HG03097 (cell line): Measurements from ENCODE around the gene ANKRD13B.
"Not testable (repeated sequence)": the region's sequence is repeated elsewhere in the genome, so short reads cannot be mapped to it uniquely, and the experiment has no call there.

ENCODE experiments used
- ATAC-seq: cut with Tn5 transposase; IDR thresholded peaks from one replicate; pipeline ENCODE4 v1.9.1; 2021; ENCODE audit not compliant: unreplicated experiment, low FRiP score

ANKRD13B gene

GRCh38 chr17:29592850-29593551 is at the start of gene ANKRD13B:
ANKRD13B (plus strand) TSS chr17:29593132; CDS start chr17:29593622, 490 bp downstream.
- ATAC-seq, result no peak

DNA sequence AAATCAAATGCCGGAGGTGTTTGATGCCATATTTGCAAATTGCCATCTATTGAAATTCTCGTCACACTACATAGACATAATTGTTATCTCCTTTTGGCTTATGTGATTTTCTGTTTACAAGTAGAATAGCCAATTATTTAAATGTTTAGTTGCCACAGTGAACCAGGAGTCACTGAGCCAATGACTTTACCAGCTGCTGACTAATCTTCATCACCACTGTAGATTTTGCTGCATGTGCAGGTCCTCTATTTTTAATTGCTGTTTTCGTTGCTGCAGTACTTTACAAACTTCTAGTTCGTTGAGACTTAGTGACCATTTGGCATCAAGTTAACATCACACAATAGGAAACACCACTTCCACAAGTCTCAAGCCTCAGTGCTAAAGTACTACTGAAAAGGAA is 48.9 kb upstream of the ANKRD13B start:
- ATAC-seq, result no peak

DNA sequence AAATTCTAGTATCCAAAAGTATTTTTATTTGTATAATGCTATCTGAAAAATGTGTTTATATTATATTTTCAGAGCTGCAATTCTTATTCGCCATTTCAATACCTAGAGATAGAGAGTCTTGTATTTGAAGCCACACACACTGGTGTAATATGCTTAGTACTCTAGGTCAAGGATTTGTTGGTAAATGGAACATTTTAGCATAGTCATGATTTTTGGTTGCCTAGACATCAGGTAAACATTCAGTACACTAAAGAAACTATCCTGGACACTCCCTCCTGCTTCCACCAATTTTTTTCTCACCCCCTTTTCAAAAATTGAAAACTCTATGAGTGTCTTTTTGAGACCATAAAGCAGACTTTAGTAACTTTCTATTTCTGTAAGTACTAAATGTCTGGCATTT is 46.8 kb upstream of the ANKRD13B start:
- no peak for ATAC-seq

- no peak for ATAC-seq
These were observed 46.1 kb upstream of the ANKRD13B start for GRCh38 chr17:29546830-29547229.

DNA sequence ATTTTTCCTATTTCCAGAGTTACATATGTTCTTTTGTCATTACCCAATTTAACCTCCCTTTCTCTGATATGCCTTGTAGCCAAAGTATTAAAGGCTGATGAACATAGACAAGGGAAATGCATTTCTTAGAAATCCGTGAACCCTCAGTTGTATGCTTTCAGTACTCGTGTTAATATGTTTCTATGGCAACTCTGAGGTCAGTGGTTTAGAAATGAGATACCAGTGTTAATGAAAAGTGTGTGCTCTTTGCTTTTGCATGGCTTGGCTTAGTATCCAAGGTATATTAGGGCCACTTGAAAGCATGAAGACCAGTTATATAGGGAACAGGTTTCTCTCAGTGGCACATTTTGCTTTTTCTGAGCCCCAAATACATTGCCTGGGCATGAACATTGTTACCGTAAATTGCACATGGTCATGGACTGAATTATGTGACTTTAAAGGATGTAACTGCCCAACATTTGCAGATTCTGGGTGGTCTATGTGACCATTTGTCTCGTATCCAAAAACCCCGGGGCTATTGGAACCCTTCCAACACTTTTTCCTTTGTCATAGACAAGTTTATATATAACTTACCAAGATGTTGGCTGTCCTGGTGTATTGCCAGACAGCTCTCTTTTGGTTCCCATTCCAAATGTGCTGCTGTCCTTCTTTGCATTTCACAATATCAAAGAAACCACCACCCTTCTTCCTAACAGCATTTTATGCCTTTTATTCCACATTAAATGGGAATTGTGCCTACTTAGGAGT is 43.6 kb upstream of the ANKRD13B start:
- peak; percentile 69 for ATAC-seq

DNA sequence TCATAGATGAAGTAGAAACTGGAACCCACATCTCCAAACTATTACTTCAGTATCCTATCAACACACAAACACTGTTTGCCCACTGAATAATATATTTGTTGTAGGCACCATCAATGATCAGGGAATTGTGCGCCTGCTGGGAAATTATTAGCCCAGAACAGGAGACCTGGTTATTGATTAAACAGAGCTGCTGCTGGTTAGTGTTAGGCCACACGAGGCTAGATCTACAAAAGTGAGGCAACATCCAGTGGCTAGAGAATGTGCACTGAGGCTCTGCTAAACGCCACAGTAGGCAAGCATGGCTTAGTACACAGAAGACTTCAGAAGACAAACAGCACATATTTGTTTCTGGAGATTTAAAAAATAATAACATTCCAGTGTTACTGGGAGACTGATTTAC is 37.1 kb upstream of the ANKRD13B start:
- no peak for ATAC-seq

GRCh38 chr17:29557085-29557738 is 35.7 kb upstream of the ANKRD13B start:
- ATAC-seq, result no peak

- no peak for ATAC-seq
These were observed 35.2 kb upstream of the ANKRD13B start for GRCh38 chr17:29557739-29558116.

DNA sequence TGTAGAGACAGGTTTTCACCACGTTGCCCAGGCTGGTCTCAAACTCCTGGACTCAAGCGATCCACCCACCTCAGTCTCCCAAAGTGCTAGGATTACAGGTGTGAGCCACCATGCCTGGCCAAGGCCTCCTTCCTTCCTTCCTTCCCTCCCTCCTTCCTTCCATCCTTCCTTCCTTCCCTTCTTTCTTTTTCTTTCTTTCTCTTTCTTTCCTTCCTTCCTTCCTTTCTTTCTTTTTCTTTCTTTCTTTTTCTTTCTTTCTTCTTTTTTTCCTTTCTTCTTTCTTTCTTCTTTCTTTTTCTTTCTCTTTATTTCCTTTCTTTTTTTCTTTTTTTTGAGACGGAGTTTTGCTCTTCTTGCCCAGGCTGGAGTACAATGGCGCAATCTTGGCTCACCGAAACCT is 34.8 kb upstream of the ANKRD13B start:
- not testable (repeated sequence) for ATAC-seq

DNA sequence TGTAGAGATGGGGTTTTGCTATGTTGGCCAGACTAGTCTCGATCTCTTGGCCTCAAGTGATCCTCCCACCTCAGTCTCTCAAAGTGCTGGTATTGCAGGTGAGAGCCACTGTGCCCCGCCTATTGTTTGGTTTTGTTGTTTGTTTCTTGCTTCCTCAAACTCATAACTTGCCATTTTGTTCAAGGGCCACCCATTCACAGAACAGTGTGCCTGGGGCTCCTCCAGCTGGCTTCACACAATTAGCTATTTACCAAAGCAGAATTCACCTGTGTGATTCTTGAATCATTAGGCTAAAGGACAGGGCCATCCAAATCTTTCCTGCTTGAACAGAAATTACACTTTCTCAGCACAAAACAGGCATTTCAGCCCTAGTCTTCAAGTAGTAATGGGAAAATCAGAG is 33.3 kb upstream of the ANKRD13B start:
- no peak for ATAC-seq

DNA sequence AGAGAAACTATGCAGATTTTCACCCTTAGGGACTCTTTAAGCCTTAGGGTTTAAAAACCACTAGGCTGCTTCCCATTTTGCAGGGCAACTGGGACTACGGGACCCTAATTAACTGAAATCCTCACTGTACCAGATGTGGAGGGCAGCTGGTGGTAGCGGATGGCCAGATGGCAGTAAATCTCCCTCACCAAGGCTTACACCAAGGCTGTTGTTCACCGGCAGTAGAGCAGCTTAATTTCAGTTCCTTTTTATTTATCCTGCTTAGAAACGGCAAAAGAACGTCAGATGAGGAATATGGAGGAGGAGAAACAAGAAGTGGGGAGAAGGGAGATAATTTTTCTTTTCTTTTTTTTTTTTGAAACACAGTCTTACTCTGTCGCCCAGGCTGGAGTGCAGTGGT is 32.6 kb upstream of the ANKRD13B start:
- no peak for ATAC-seq

DNA sequence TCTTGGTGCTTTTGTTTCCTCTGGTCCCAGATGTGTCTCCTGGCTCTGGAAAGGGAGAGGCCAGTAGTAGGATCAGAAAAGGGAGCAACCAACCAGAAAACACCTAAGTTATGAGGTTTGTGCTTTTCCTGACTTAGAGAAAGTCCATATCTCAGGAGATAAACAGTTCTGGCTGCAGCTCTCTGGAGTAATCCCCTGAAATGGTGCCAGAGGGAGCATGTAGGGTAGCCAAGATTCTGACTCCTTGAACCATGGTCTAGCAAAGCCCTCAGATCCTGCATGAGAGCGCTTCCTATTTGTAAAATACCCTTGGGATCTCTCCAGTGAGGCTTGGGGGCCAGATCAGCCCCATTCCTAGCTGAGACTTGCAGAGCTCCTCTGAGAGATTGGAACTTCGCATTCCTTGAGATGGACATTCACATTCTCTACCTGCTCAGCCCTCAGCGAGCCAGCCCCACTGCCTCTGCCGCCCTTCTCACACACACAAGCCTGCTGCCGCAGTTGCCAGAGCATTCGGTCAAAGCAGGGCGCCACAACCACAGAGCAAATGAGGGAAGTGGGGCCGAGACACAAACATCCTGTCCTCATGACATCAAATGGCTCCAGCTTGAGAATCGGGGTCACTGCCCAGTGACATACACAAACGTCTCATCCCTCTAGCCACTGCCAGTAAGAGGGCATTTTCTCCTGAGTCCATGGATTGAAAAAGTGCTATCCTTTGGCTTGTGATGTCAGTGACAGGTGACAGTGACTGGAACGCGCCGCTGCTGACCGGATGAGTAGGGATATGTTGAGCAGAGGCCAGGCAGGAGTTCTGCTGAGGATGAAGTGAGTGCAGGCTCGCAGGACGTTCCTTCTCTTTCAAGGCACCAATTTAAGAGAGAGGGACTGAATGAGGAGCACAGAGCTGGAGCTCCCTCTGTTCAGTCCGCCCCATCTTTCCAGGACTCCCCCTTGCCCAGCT is 31.1 kb upstream of the ANKRD13B start:
- no peak for ATAC-seq

- no peak for ATAC-seq
These were observed 30.3 kb upstream of the ANKRD13B start for GRCh38 chr17:29562615-29563014.

DNA sequence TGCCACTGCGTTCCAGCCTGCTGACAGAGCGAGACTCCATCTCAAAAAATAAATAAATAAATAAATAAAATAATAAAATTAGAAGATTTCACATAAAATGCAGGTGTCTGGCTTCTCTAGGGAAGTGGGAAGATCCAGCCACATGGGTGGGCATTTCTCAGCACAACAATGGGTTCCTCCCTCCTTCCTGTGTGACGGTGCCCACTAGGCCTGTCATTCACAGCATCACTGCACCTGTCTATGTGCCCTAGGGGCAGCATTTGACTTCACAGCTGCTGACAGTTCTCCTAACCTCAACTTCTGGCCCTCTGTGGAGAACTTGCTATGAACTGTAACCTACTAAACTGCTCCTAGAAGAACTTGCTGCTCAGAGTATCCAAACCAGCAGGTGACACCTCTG is 29.1 kb upstream of the ANKRD13B start:
- no peak for ATAC-seq

DNA sequence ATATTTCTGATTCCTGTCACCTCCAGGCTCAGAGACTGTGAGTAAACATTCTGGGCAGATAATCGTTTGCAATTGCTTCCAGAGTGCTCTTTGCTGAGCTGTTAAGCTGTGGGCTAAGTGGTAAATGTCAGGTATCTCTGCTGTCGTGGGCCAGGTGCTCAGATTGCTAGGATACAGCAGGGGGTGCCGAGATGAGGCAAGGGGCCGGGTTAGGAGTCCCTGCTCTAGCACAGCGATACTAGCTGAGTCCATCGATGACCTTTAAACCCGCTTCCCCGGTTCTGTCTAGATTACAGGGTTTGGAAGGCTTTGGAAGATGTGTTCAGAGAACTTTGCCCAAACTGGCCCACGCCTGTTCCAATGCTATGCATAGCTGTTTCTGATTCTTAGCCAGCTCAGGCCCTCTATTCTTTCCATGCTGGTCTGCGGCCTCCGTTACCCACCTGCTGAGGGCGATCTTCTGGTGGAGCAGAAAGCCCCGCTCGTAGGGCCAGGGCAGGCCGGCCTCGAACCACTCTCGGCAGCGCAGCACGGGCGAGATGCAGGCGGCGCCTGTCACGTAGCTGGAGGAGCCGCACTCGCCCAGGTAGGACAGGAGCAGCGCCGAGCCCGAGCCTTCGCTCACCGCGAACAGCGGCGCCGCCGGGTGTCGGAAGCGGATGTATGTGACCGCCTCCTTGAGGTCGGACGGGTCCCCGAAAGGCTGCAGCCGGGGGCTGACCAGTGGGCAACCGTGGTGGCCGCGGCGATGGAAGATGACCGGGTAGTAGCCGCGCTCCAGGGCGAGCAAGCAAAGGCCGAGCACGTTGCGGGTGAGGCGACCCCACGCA is 27.1 kb upstream of the ANKRD13B start:
- no peak for ATAC-seq

GRCh38 chr17:29566473-29567303 is 26.2 kb upstream of the ANKRD13B start, which contains the start of gene ABHD15:
ABHD15 (minus strand) TSS chr17:29567037; CDS start chr17:29566966, 71 bp downstream.
- ATAC-seq, result peak; percentile 24

DNA sequence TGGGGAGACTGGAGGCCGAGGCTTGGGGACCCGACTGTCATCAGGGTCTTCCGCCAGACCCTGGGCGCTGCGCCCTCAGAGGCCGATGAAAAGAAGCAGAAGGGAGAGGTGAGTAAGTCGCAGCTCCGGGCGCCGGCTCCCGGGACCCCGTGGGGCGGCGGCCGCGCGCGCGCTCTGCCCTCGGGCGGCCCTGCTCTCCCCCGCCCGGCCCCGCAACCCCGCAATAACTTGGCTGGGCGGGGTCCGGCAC is 25.7 kb upstream of the ANKRD13B start:
- ATAC-seq, result peak; percentile 14

GRCh38 chr17:29567554-29568330 is 25.2 kb upstream of the ANKRD13B start:
- peak; percentile 34 for ATAC-seq
